OCI-LY1 (cell line): ENCODE data around the gene MMP10.

ENCODE experiments used
- H2AFZ ChIP-seq: fragments of 200-600 bp; sonication (generic), shearing (Covaris generic); 2 replicates; pipeline ENCODE4 v1.6.0; 2014; ENCODE audit warnings: antibody characterized with exemption, mild to moderate bottlenecking, low read length
- H3F3A ChIP-seq: fragments of 200-600 bp; sonication (generic), shearing (Covaris generic); 2 replicates; pipeline ENCODE4 v1.6.0; 2014; ENCODE audit warnings: mild to moderate bottlenecking, antibody characterized with exemption, low read length, moderate library complexity; ENCODE audit not compliant: insufficient read depth
- H3K27ac ChIP-seq: fragments of 200-600 bp; sonication (generic); 2 replicates; pipeline ENCODE4 v1.5.1; 2014; ENCODE audit warnings: low read length, mixed run types, mild to moderate bottlenecking, low read depth; ENCODE audit not compliant: poor library complexity, severe bottlenecking
- H3K27me3 ChIP-seq: fragments of 200-600 bp; sonication (generic); 2 replicates; pipeline ENCODE4 v1.6.0; 2014; ENCODE audit warnings: antibody characterized with exemption, mild to moderate bottlenecking, low read length, moderate library complexity; ENCODE audit not compliant: insufficient read depth
- H3K36me3 ChIP-seq: fragments of 200-600 bp; sonication (generic); 2 replicates; pipeline ENCODE4 v1.6.1; 2014; ENCODE audit warnings: mild to moderate bottlenecking, antibody characterized with exemption, low read length, moderate library complexity, mixed read lengths; ENCODE audit not compliant: insufficient read depth
- H3K4me1 ChIP-seq: fragments of 200-600 bp; sonication (generic); 2 replicates; pipeline ENCODE4 v1.5.1; 2014; ENCODE audit warnings: mild to moderate bottlenecking, low read length, moderate library complexity; ENCODE audit not compliant: insufficient read depth, severe bottlenecking
- H3K4me2 ChIP-seq: fragments of 200-600 bp; sonication (generic), shearing (Covaris generic); 2 replicates; pipeline ENCODE4 v1.6.1; 2014; ENCODE audit warnings: low read length
- H3K4me3 ChIP-seq: fragments of 200-600 bp; sonication (generic); 2 replicates; pipeline ENCODE4 v1.5.1; 2014; ENCODE audit warnings: low read length, low read depth, mild to moderate bottlenecking, mixed read lengths; ENCODE audit not compliant: poor library complexity, severe bottlenecking
- H3K79me2 ChIP-seq: fragments of 200-600 bp; shearing (Covaris generic); 2 replicates; pipeline ENCODE4 v1.6.1; 2016; ENCODE audit warnings: mixed run types, low read length, mixed read lengths; ENCODE audit not compliant: insufficient read depth
- H3K9ac ChIP-seq: fragments of 200-600 bp; sonication (generic), shearing (Covaris generic); 2 replicates; pipeline ENCODE4 v1.6.1; 2014; ENCODE audit warnings: mild to moderate bottlenecking, low read length, mixed read lengths
- H3K9me2 ChIP-seq: fragments of 200-600 bp; sonication (generic), shearing (Covaris generic); 2 replicates; pipeline ENCODE4 v1.6.1; 2014; ENCODE audit warnings: low read depth, mild to moderate bottlenecking, low read length, mixed read lengths
- H3K9me3 ChIP-seq: fragments of 200-600 bp; shearing (Covaris generic); 2 replicates; pipeline ENCODE4 v1.6.1; 2014; ENCODE audit warnings: low read length, mixed read lengths
- H4K20me1 ChIP-seq: fragments of 200-600 bp; sonication (generic), shearing (Covaris generic); 2 replicates; pipeline ENCODE4 v1.6.0; 2016; ENCODE audit warnings: mild to moderate bottlenecking, low read length; ENCODE audit not compliant: insufficient read depth
- CTCF ChIP-seq: fragments of 200-600 bp; sonication (generic), shearing (Covaris generic); IDR thresholded peaks from 2 replicates; pipeline ENCODE4 v1.5.1; 2017; ENCODE audit warnings: mild to moderate bottlenecking, antibody characterized with exemption, low read length, moderate library complexity, mixed read lengths
- EZH2 ChIP-seq: fragments of 200-600 bp; sonication (generic), shearing (Covaris generic); IDR thresholded peaks from 2 replicates; pipeline ENCODE4 v1.8.0; 2017; ENCODE audit warnings: borderline replicate concordance, mixed run types, mild to moderate bottlenecking, antibody characterized with exemption, low read length, moderate library complexity, mixed read lengths

MMP10 gene

DNA sequence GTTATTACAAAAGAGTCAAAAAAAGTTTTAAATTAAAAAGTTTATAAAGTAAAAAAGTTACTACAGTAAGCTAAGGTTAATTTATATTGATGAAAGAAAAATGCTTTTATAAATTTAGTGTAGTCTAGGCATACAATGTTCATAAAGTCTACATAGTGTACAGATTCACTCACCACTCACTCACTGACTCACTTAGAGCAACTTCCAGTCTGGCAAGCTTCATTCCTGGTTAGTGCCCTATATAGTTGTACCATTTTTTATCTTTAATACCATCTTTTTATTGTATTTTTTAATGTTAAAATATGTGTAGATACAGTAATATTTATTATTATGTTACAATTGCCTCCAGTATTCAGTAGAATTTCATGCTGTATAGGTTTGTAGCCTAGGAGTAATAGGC, 2.6 kb upstream of the MMP10 start:
- Histone ChIP-seq H3K27me3 (no peaks in the 10 kb centered on the region), H3K79me2 (no peaks in the 10 kb centered on the region), H3K9ac (no peak overlapping the region), H2AFZ (no peak overlapping the region), H3K4me2 (no peak overlapping the region), H4K20me1 (no peaks in the 10 kb centered on the region), H3K27ac (no peak overlapping the region), H3F3A (no peaks in the 10 kb centered on the region), H3K9me3 (no peaks in the 10 kb centered on the region), H3K9me2 (no peaks in the 10 kb centered on the region), H3K36me3 (no peaks in the 10 kb centered on the region), H3K4me1 (no peaks in the 10 kb centered on the region), H3K4me3 (no peak overlapping the region)
- TF ChIP-seq EZH2: no peak
- no peak for TF ChIP-seq CTCF

DNA sequence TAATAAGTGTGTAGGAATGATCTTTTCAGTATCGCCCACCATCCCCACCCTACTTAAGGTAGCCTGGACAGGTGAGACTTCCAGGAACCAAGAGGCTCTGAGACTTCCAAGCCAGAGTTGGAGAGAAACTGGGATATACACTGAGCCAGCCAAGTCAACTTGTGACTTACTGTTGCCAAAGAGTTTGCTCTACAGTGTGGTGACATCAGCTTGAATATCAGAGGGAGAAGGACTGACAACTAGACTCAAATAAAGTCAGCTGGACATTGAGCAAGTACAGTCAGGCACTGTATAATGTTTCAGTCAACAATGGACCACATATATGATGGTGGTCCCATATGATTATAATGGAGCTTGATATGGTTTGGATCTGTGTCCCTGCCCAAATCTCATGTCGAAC, 1.2 kb upstream of the MMP10 start:
- no peak overlapping the region for H2AFZ ChIP-seq
- no peaks in the 10 kb centered on the region for H3K79me2 ChIP-seq
- H3K4me2 ChIP-seq: no peak overlapping the region
- no peaks in the 10 kb centered on the region for H3K4me1 ChIP-seq
- TF ChIP-seq EZH2 (no peak), CTCF (no peak)
- H3K27me3 ChIP-seq: no peaks in the 10 kb centered on the region
- no peak overlapping the region for H3K27ac ChIP-seq
- no peak overlapping the region for H3K9ac ChIP-seq
- H3F3A ChIP-seq: no peaks in the 10 kb centered on the region
- no peak overlapping the region for H3K4me3 ChIP-seq
- H3K9me3 ChIP-seq: no peaks in the 10 kb centered on the region
- H4K20me1 ChIP-seq: no peaks in the 10 kb centered on the region
- H3K9me2 ChIP-seq: no peaks in the 10 kb centered on the region
- no peaks in the 10 kb centered on the region for H3K36me3 ChIP-seq

- no peaks in the 10 kb centered on the region for H4K20me1 ChIP-seq
- no peak overlapping the region for H3K4me3 ChIP-seq
- no peaks in the 10 kb centered on the region for H3K79me2 ChIP-seq
- no peaks in the 10 kb centered on the region for H3K9me3 ChIP-seq
- no peaks in the 10 kb centered on the region for H3K9me2 ChIP-seq
- H3K27ac ChIP-seq: no peak overlapping the region
- H3K36me3 ChIP-seq: no peaks in the 10 kb centered on the region
- H3K4me2 ChIP-seq: no peak overlapping the region
- no peaks in the 10 kb centered on the region for H3K4me1 ChIP-seq
- TF ChIP-seq CTCF (no peak), EZH2 (no peak)
- H2AFZ ChIP-seq: no peak overlapping the region
- H3K27me3 ChIP-seq: no peaks in the 10 kb centered on the region
- H3F3A ChIP-seq: no peaks in the 10 kb centered on the region
- H3K9ac ChIP-seq: no peak overlapping the region
Measured at GRCh38 chr11:102776454-102776853, 4.0 kb downstream of the MMP10 start.
